ENCODE measurements around the gene KDM6A. TPM values are rescaled to one million over a fixed set of nuclear protein-coding genes. Genes with fewer than 3 reads are reported as not detected.

Gene KDM6A
- total and polyA plus RNA-seq, 2 donors (not counting 3 experiments of a cell fraction or from before 2014, with no cell fraction given): 9.0 to 20.6 TPM

- H3K4me3 ChIP-seq (replicated peaks in 1 of 3; ENCODE audit: insufficient read depth in 1 of 3, low read depth in 1 of 3, low read length in 3 of 3): no peak overlapping the region
- H3K9me3 ChIP-seq (replicated peaks; ENCODE audit: control insufficient read depth, insufficient read depth, low read length): no peaks in the 10 kb centered on the region
- CTCF ChIA-PET: no interaction called here
- H4K20me1 ChIP-seq (replicated peaks; ENCODE audit: control insufficient read depth, extremely low read depth, insufficient read depth, low read length): peaks cover 2% of the 10 kb centered on the region
- intact Hi-C loops (cut with micrococcal nuclease): no loop called here
- DNase-seq (ENCODE audit: low read depth, low spot score) (no peak), FAIRE-seq (no peak)
- H3K27ac ChIP-seq (ENCODE audit: insufficient read depth, low read depth, low read length): no peak overlapping the region
- H2AFZ ChIP-seq (ENCODE audit: low read depth, low read length): no peak overlapping the region
- H3K79me2 ChIP-seq (ENCODE audit: control insufficient read depth, insufficient read depth, low read length): peaks cover 77% of the 10 kb centered on the region
- no peak for TF ChIP-seq FOS (IDR thresholded peaks at IDR 0.05; ENCODE audit: borderline replicate concordance, insufficient read depth, low read length)
- no TSS peak for BruUV-seq (replicated peaks)
- dilution Hi-C loops (cut with MboI; ENCODE audit: extremely low pct_ligation_motif_present, low sequenced_read_pairs): no loop called here
- no peaks in the 10 kb centered on the region for H3K36me3 ChIP-seq (ENCODE audit: control insufficient read depth in 2 of 2, extremely low read depth in 1 of 2, insufficient read depth in 2 of 2, low read length in 2 of 2)
- H3K4me2 ChIP-seq (ENCODE audit: insufficient read depth, low read length): no peak overlapping the region
- H3K4me1 ChIP-seq (ENCODE audit: control insufficient read depth, extremely low read depth, insufficient read depth, low read length): no peaks in the 10 kb centered on the region
- POLR2A ChIA-PET: no interaction called here
- H3K9me1 ChIP-seq (replicated peaks; ENCODE audit: control insufficient read depth, extremely low read depth, insufficient read depth, low read length): no peaks in the 10 kb centered on the region
- no peak overlapping the region for H3K9ac ChIP-seq (replicated peaks; ENCODE audit: extremely low read depth, insufficient read depth, low read length)
- no peaks in the 10 kb centered on the region for H3K27me3 ChIP-seq (ENCODE audit: control insufficient read depth in 2 of 2, insufficient read depth in 2 of 2, low read length in 2 of 2)
Measured at GRCh38 chrX:44922980-44923379, 50.0 kb downstream of the KDM6A start.

GRCh38 chrX:44927398-44927797 is 54.4 kb downstream of the KDM6A start:
- Histone ChIP-seq H3K27ac (ENCODE audit: insufficient read depth, low read depth, low read length) (no peak overlapping the region), H3K9me3 (replicated peaks; ENCODE audit: control insufficient read depth, insufficient read depth, low read length) (no peaks in the 10 kb centered on the region), H3K9ac (replicated peaks; ENCODE audit: extremely low read depth, insufficient read depth, low read length) (no peak overlapping the region), H3K36me3 (ENCODE audit: control insufficient read depth in 2 of 2, extremely low read depth in 1 of 2, insufficient read depth in 2 of 2, low read length in 2 of 2) (no peaks in the 10 kb centered on the region), H3K4me1 (ENCODE audit: control insufficient read depth, extremely low read depth, insufficient read depth, low read length) (no peaks in the 10 kb centered on the region), H3K27me3 (ENCODE audit: control insufficient read depth in 2 of 2, insufficient read depth in 2 of 2, low read length in 2 of 2) (no peaks in the 10 kb centered on the region), H2AFZ (ENCODE audit: low read depth, low read length) (no peak overlapping the region), H4K20me1 (replicated peaks; ENCODE audit: control insufficient read depth, extremely low read depth, insufficient read depth, low read length) (peaks cover 2% of the 10 kb centered on the region), H3K9me1 (replicated peaks; ENCODE audit: control insufficient read depth, extremely low read depth, insufficient read depth, low read length) (no peaks in the 10 kb centered on the region), H3K4me3 (replicated peaks in 1 of 3; ENCODE audit: insufficient read depth in 1 of 3, low read depth in 1 of 3, low read length in 3 of 3) (no peak overlapping the region), H3K4me2 (ENCODE audit: insufficient read depth, low read length) (no peak overlapping the region), H3K79me2 (ENCODE audit: control insufficient read depth, insufficient read depth, low read length) (peaks cover 74% of the 10 kb centered on the region)
- ChIA-PET POLR2A (no interaction called here), CTCF (no interaction called here)
- dilution Hi-C loops (cut with MboI; ENCODE audit: extremely low pct_ligation_motif_present, low sequenced_read_pairs) (no loop called here), intact Hi-C loops (cut with micrococcal nuclease) (no loop called here)
- no peak for DNase-seq (ENCODE audit: low read depth, low spot score)
- FAIRE-seq: no peak
- no TSS peak for BruUV-seq (replicated peaks)
- TF ChIP-seq CTCF (IDR thresholded peaks at IDR 0.05; ENCODE audit: extremely low read depth in 1 of 2, insufficient read depth in 1 of 2, low read depth in 1 of 2, low read length in 2 of 2) (no peak), POLR2A (IDR thresholded peaks at IDR 0.05; ENCODE audit: low read depth, low read length) (no peak), GATA2 (IDR thresholded peaks at IDR 0.05; ENCODE audit: insufficient read depth, insufficient read length, low read depth, low read length) (no peak), FOS (IDR thresholded peaks at IDR 0.05; ENCODE audit: borderline replicate concordance, insufficient read depth, low read length) (no peak), POLR2AphosphoS5 (IDR thresholded peaks at IDR 0.05; ENCODE audit: insufficient read depth, low read depth, low read length) (no peak), EZH2 (IDR thresholded peaks at IDR 0.05; ENCODE audit: borderline replicate concordance, low read depth, low read length, severe bottlenecking) (no peak), MYC (IDR thresholded peaks at IDR 0.05; ENCODE audit: low read depth, low read length) (no peak), JUN (IDR thresholded peaks at IDR 0.05; ENCODE audit: borderline replicate concordance, insufficient read depth, insufficient read length, low read depth) (no peak), MAX (IDR thresholded peaks at IDR 0.05; ENCODE audit: insufficient read depth, insufficient read length) (no peak)
